Pancreas (tissue), 10 donors: Measurements from ENCODE around the gene KLLN. TPM values are rescaled to one million over a fixed set of nuclear protein-coding genes. Genes with fewer than 3 reads are reported as not detected.
A peak's percentile ranks its signal among the peaks of the same experiment; 100 is the strongest.
"Not testable (repeated sequence)": the region's sequence is repeated elsewhere in the genome, so short reads cannot be mapped to it uniquely, and the experiment has no call there.

ENCODE experiments used
- ATAC-seq, 4 donors: fragments of 200-7000 bp; cut with Tn5 transposase; one replicate each; pipeline versions ENCODE4 v1.8.0 to v1.9.1; 2020; ENCODE audit warnings: mild to moderate bottlenecking in 4 of 4, moderate library complexity in 4 of 4
- DNase-seq, 6 donors: peaks; one replicate each; pipeline ENCODE4 v3.0.0-alpha.2; 2020
- FAIRE-seq: peaks from 2 replicates; lab custom pipeline; 2012; peaks lifted over from hg19 to GRCh38; lab: Jason Lieb, UNC
- H3K27ac ChIP-seq, 4 donors: fragments of 200-600 bp; sonication (generic); 1 replicate in 3 of 4; 2 replicates in 1 of 4; pipeline versions ENCODE4 v1.5.0 to v1.8.0; 2020
- H3K27me3 ChIP-seq, 4 donors: fragments of 200-600 bp; one replicate each; pipeline ENCODE4 v1.8.0; 2021
- H3K36me3 ChIP-seq, 3 donors: fragments of 200-600 bp; sonication (generic) in 1 of 3; one replicate each; pipeline versions ENCODE4 v1.5.0 to v1.8.0; 2020 to 2021
- H3K4me1 ChIP-seq, 3 donors: fragments of 200-600 bp; one replicate each; pipeline ENCODE4 v1.8.0; 2021
- H3K4me3 ChIP-seq, 4 donors: fragments of 200-600 bp; sonication (generic) in 2 of 4; one replicate each; pipeline versions ENCODE4 v1.5.0 to v1.8.0; 2020 to 2021
- H3K9me3 ChIP-seq, 4 donors: fragments of 200-600 bp; one replicate each; pipeline ENCODE4 v1.8.0; 2021
- CTCF ChIP-seq, 4 donors: fragments of 200-600 bp; sonication (generic) in 3 of 4; IDR thresholded peaks; one replicate each; pipeline versions ENCODE4 v1.5.0 to v1.8.0; 2021; ENCODE audit warnings: antibody characterized with exemption in 4 of 4
- WGBS, 2 donors: extraction: QIAGEN DNeasy Blood & Tissue Kit; methylation state at CpG; one replicate each; pipeline ENCODE4 v1.1.7; 2013; 5-methylcytosine and 5-hydroxymethylcytosine counted together
- intact Hi-C, 3 donors: fragments of 100-400 bp; cut with DNase I; formaldehyde crosslinking; loops; one replicate each; pipeline versions ENCODE4 v1.11.1 to v1.14.2; 2022
- polyA plus RNA-seq, 2 donors: library from polyadenylated mRNA; stranded (reverse); fragments of 200-250 nt; gene quantifications; one replicate each; pipeline ENCODE4 v1.2.3, GENCODE V29; 2013
- total RNA-seq, 6 donors: library from RNA; stranded (reverse); fragmentation: NEBNext Ultra II Directional in 4 of 6; extraction: Animal tissue kit (Norgen Biotek cat#: 25700) in 4 of 6; gene quantifications; one replicate each; pipeline versions ENCODE4 v1.2.1 to v1.2.4, GENCODE V29; 2021 to 2023
- donor health status: healthy with polysubstance abuse.
- donor health status: DM: no; HTN: no; CAD: no; lungs with moderate emphysema.
- donor health status: DM: no; HTN: no; CAD: no.
- donor health status: control.
- donor health status: control.
- donor health status: Bipolar disorder and iron deficiency.
- donor health status: DM: yes; HTN: yes; CAD: no.
- donor health status: DM: no; HTN: no; CAD: no.
- donor health status: DM: no; HTN: no; CAD: no.
- donor health status: DM: yes; HTN: yes; CAD: no.

The KLLN gene
- total and polyA plus RNA-seq, 8 donors, result 0.09 to 0.35 (median 0.24) TPM

DNA sequence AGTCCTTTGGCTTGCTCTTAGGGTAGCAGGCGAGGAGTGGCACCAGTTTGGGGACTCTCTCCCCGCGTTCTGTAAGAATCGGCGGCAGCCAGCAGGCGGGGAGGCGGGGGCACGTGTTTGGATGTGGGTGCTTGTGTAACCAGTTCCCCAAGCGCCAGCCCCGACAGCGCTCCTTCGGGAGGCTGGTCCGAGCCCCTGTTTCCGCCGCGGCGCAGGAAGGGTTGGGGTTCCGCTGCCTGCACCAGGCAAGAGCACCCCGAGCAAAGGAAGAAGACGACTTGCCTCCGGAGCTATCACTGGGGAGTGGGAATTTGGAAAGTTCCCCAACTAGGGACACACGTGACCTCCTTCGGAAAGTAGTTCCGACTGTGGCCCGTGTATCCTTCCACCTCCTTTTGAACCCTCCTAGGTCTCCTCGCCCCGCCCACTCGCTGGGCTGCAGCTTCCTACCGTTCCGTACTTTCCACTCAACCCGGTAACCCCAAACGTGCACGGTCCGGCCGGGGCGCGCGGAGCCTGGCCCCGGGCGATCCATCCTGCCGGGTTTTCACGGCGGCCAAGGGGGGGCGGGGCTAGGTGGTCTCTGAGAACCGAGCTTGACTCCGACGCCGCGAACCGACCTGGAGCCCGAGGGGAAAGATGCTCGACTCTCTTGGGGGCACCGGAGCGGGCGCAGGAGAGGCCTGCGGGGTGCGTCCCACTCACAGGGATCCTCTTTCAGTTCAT lies 1.2 kb downstream of the KLLN start:
- H3K9me3 ChIP-seq, result no peaks in the 10 kb centered on the region
- ATAC-seq, result peak; percentile 81 to 89 (median 84)
- H3K36me3 ChIP-seq, result no peaks in the 10 kb centered on the region
- FAIRE-seq, result no peak
- TF ChIP-seq CTCF (IDR thresholded peaks at IDR 0.05), result no peak
- H3K4me3 ChIP-seq, result peak overlapping the region; percentile 77 to 99 (median 91)
- H3K27me3 ChIP-seq, result no peaks in the 10 kb centered on the region
- peak overlapping the region; percentile 80 to 98 (median 95) for H3K27ac ChIP-seq
- H3K4me1 ChIP-seq, result peaks cover 4 to 11% (median 7%) of the 10 kb centered on the region in 3 donors
- intact Hi-C loops, result no loop called here
- peak; percentile 96 to 98 (median 98) for DNase-seq
- WGBS, 2 donors, result 0% methylated on average over 57 of the region's 57 CpGs

- TF ChIP-seq CTCF (IDR thresholded peaks at IDR 0.05), result no peak
- WGBS, 2 donors, result 2 to 3% methylated on average over 16 of the region's 16 CpGs
- Histone ChIP-seq H3K27me3 (no peaks in the 10 kb centered on the region), H3K36me3 (no peaks in the 10 kb centered on the region), H3K4me3 (peak overlapping the region; percentile 77 to 99 (median 91)), H3K27ac (peak overlapping the region; percentile 80 to 98 (median 95)), H3K4me1 (peaks cover 4 to 11% (median 7%) of the 10 kb centered on the region in 3 donors), H3K9me3 (no peaks in the 10 kb centered on the region)
- DNase-seq, result peak; percentile 81 to 90 (median 84)
- FAIRE-seq, result no peak
- intact Hi-C loops, result no loop called here
- ATAC-seq, result peak; percentile 38 to 62 (median 52)
Observed at GRCh38 chr10:87861566-87861952, 1.8 kb downstream of the KLLN start.

GRCh38 chr10:87860816-87861403 lies 2.4 kb downstream of the KLLN start:
- intact Hi-C loops, result no loop called here
- Histone ChIP-seq H3K27me3 (no peaks in the 10 kb centered on the region), H3K4me1 (peaks cover 4 to 11% (median 7%) of the 10 kb centered on the region in 3 donors), H3K27ac (peak overlapping the region; percentile 80 to 98 (median 95)), H3K9me3 (no peaks in the 10 kb centered on the region), H3K36me3 (no peaks in the 10 kb centered on the region), H3K4me3 (peak overlapping the region in 2 of 4 donors; percentile 88 to 94)
- no peak for TF ChIP-seq CTCF (IDR thresholded peaks at IDR 0.05)
- no peak for DNase-seq
- no peak for ATAC-seq
- 47 to 49% methylated on average over 4 of the region's 4 CpGs for WGBS, 2 donors
- no peak for FAIRE-seq

- H3K27me3 ChIP-seq, result no peaks in the 10 kb centered on the region
- peak in 1 of 4 donors; percentile 10 for TF ChIP-seq CTCF (IDR thresholded peaks at IDR 0.05)
- FAIRE-seq (no peak), ATAC-seq (no peak), DNase-seq (no peak)
- no peak overlapping the region for H3K4me3 ChIP-seq
- no peaks in the 10 kb centered on the region for H3K9me3 ChIP-seq
- H3K36me3 ChIP-seq, result no peaks in the 10 kb centered on the region
- H3K27ac ChIP-seq, result no peak overlapping the region
- WGBS, 2 donors, result 59 to 65% methylated on average over 3 of the region's 3 CpGs
- intact Hi-C loops, result no loop called here
- H3K4me1 ChIP-seq, result peaks cover 4 to 11% (median 7%) of the 10 kb centered on the region in 3 donors
Observed at GRCh38 chr10:87860156-87860795, 3.1 kb downstream of the KLLN start.

DNA sequence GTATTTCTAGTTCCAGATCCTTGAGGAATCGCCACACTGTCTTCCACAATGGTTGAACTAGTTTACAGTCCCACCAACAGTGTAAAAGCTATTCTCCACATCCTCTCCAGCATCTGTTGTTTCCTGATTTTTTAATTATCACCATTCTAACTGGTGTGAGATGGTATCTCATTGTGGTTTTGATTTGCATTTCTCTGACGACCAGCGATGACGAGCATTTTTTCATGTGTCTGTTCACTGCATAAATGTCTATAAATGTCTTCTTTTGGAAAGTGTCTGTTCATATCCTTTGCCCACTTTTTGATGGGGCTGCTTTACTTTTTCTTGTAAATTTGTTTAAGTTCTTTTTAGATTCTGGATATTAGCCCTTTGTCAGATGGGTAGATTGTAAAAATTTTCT lies 7.7 kb downstream of the KLLN start:
- not testable (repeated sequence) for H3K36me3 ChIP-seq, H3K27ac ChIP-seq, FAIRE-seq, H3K4me1 ChIP-seq, H3K27me3 ChIP-seq, H3K9me3 ChIP-seq, DNase-seq, H3K4me3 ChIP-seq, ATAC-seq
- intact Hi-C loops, result loop anchor here in 1 of 3 donors (10.0 kb wide), 2 partner anchors 539 to 699 kb away; no protein-coding TSS in a partner anchor
- 84 to 97% methylated on average over 4 of the region's 4 CpGs for WGBS, 2 donors

- not testable (repeated sequence) for DNase-seq, H3K27ac ChIP-seq, FAIRE-seq, H3K27me3 ChIP-seq, H3K9me3 ChIP-seq, H3K4me1 ChIP-seq, H3K36me3 ChIP-seq, H3K4me3 ChIP-seq, ATAC-seq
- intact Hi-C loops, result loop anchor here in 1 of 3 donors (10.0 kb wide), 2 partner anchors 540 to 700 kb away; no protein-coding TSS in a partner anchor
- WGBS, 2 donors, result 86 to 90% methylated on average over 5 of the region's 5 CpGs
Observed at GRCh38 chr10:87855247-87855646, 8.1 kb downstream of the KLLN start.
